T-helper 1 cell (primary cell): Measurements from ENCODE around the gene GNAT3.

Experiments used
- DNase-seq, 5 donors: peaks; one replicate each; pipeline ENCODE4 v3.0.0-alpha.2; 2012 to 2020
- total RNA-seq, 4 donors: gene quantifications; one replicate each; lab custom pipeline; 2026; lab: John Stamatoyannopoulos, UW

Gene GNAT3
- total RNA-seq = 0 reads per million in 4 donors

GRCh38 chr7:80511964-80512363 lies at the start of gene GNAT3:
GNAT3 (minus strand) TSS chr7:80512064; CDS start chr7:80511926, 138 bp downstream.
- no peak for DNase-seq

DNA sequence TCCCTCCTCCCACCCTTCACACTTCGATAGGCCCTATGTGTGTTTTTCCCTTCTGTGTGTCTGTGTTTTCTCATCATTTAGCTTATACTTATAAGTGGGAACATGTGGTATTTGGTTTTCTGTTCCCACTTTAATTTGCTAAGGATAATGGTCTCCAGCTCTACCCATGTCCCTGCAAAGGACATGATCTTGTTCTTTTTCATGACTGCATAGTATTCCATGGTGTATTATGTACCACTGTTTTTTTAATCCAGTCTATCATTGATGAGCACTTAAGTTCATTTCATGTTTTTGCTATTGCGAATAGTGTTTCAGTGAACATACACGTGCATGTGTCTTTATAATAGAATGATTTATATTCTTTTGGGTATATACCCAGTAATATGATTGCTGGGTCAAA lies 46.3 kb upstream of the GNAT3 start:
- no peak for DNase-seq

DNA sequence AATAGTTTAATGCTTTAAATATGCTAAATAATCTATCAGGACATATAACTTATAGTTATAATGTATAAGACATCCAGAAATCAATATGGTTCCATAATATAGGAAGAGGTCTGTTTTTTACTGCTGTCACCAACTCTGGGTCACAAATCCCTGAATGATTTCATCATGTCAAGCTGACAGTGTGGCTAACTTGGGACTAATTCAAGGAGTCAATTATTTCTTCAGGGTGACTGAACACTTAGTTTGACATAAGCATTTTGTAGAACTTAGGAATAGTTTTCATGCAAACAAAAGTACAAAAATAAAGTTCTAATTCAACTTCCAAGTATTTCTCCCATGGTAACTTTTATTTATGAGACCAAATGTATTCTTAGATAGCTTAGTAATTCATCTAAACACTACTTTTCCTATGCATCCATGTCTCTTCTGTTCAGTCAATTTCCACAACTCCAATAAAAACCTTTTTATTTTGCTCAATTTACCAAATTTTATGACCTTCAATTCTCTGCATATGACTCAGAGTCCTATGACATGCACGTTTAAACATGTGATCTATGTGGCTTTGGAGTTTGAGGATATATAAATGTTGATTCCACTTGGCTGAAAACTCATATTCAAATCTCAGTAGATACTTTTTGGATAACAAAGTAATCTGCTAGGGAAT lies 40.3 kb upstream of the GNAT3 start:
- DNase-seq = no peak

GRCh38 chr7:80550005-80550404 lies 38.1 kb upstream of the GNAT3 start:
- DNase-seq = no peak

GRCh38 chr7:80548840-80549530 lies 37.1 kb upstream of the GNAT3 start:
- DNase-seq = no peak

DNA sequence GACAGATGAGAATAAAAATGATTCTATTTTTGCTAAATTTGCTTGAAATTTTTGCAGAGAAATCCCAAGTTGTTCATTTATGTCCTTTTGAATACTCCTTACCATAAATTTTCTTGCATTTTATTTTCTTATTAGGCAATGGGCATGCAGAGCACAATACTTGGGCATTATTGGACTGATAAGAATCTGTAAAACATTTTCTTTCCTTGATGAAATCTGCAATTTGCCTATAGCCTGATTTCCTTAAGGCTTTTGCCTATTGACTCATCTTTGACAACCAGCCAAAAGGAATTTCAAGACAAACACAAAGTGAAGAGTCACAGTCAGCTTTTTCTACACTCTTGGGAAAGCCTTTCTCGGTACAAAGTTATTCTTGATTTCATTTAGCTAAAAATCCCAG lies 30.5 kb upstream of the GNAT3 start:
- DNase-seq = no peak

DNA sequence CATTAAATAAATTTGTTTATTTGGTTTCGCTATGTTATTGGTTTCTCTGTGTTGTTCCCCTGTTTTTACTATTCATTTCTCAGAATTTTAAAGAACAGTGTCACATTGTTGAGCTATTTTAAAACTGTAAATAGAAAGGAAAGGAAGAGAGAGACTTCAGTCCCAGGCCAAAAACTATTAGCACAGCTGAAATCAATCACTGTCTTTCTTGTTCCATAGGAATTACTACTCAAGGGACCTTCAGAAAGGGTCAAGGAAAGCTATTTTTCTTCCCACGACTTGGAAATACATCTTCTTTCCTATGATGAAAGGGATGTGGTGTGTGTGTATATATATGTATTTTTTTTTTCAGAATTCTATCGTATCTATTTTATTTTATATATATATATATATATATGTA lies 29.0 kb upstream of the GNAT3 start:
- no peak for DNase-seq

DNA sequence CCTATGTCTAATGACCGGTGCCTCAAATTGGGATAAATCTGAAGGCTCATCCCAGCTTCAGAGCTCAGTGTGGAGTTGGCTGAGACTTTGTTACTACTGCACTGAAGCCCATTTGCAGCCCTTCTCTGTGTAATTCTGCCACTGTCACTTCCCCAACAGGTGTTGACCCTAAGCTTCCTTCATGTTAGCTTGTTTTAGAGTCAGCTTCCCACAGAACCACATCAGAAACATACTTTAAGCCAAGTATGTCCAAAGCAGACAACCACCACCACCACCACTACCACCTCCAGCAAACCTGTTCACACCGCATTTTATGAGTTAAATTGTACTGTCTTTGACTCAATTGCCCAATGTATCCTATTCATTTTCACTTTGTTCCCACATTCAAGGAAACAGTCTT lies 25.2 kb upstream of the GNAT3 start:
- DNase-seq = no peak

- no peak for DNase-seq
Measured at GRCh38 chr7:80536426-80536825, 24.6 kb upstream of the GNAT3 start.

- DNase-seq = no peak
Measured at GRCh38 chr7:80533287-80533686, 21.4 kb upstream of the GNAT3 start.

GRCh38 chr7:80532153-80532552 lies 20.3 kb upstream of the GNAT3 start:
- DNase-seq = no peak

GRCh38 chr7:80530136-80530535 lies 18.3 kb upstream of the GNAT3 start:
- DNase-seq = no peak

DNA sequence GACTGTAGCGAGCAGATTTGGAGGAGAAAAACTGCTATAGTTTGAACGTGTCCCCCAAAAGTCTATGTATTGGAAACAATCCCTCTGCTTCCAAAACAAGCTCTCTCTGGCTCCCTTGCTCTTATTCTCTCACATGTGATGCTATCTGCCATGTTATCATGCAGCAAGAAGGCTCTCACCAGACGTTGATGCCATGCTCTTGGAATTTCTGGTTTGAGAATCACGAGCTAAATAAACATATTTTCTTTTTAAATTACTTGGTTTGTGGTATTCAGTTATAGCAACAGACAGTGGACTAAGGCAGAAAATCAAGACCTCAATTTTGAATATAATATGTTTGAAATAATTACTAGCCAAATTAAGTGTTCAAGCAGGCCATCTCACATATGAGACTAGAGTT lies 17.5 kb upstream of the GNAT3 start:
- no peak for DNase-seq

GRCh38 chr7:80528689-80529088 lies 16.8 kb upstream of the GNAT3 start:
- DNase-seq = no peak

DNA sequence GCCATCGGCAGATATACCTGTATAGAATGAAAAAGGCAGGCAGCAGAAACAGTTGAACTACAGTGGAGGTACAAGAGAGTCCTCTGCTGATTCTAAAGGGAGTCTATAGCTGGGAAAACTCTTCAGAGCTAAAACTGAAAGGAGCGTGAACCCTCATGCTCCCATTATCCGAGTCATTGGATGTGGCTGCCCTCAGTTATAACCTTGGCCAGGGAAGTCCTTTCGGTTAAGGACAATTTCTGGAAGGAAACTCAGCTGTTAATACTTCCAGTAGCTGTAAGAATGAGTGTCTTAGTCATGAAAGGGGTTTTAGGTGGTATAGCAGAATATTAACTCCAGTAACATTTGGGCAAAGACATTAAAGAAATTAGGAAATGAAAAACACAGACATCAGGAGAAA lies 14.6 kb upstream of the GNAT3 start:
- no peak for DNase-seq

GRCh38 chr7:80524693-80525092 lies 12.8 kb upstream of the GNAT3 start:
- no peak for DNase-seq

DNA sequence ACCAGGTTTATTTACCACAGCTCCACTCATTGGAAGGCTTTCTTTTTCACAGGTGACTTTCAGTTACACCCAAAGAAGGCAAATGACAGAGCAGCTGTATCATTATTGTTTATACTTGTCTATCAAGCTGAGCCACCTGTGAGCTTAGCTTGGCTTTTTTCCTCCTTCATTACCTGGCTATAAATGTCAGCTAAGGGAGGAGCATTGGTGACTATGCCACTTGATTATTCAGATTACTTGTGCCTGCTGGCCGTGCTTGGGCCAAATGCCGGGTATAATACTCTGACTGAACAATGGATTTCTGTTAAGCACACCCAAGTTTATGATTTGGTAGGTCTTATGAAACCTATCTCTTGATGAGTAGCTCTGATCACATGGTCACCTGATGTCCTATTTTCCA lies 9.9 kb upstream of the GNAT3 start:
- DNase-seq = no peak

DNA sequence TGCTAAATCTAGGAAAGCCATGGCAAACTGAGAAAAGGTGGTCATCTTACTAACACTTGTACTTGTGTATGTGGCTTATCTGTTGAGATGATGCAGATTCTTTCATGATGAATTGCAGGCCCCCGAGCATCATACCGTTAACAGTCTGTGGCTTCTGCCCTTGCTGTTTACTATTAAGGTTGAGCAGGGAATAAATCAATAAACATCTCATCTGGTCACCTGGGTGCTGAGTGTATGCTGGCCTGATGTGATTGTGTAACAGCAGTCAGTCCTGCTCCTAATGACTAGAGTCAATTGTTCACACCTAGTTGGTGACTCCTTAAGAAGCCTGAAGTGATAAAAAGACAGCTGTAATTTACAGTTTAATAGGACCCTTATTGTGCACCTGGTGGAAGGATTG lies 8.3 kb upstream of the GNAT3 start:
- no peak for DNase-seq

- no peak for DNase-seq
Measured at GRCh38 chr7:80517282-80517747, 5.5 kb upstream of the GNAT3 start.

GRCh38 chr7:80515298-80515697 lies 3.4 kb upstream of the GNAT3 start:
- no peak for DNase-seq

- DNase-seq = no peak
Measured at GRCh38 chr7:80510021-80510420, 1.8 kb downstream of the GNAT3 start.

GRCh38 chr7:80508440-80508839 lies 3.4 kb downstream of the GNAT3 start:
- no peak for DNase-seq

GRCh38 chr7:80505900-80506500 lies 5.9 kb downstream of the GNAT3 start:
- no peak for DNase-seq

GRCh38 chr7:80500325-80500724 lies 11.5 kb downstream of the GNAT3 start:
- DNase-seq = no peak
